ENCODE measurements around the gene ITIH3. TPM values are rescaled to one million over a fixed set of nuclear protein-coding genes. Genes with fewer than 3 reads are reported as not detected.

The ITIH3 gene
- total and polyA plus RNA-seq, 2 of the 8 experiments (the other 6 are each of a cell fraction or from before 2014, with no cell fraction given): not detected

DNA sequence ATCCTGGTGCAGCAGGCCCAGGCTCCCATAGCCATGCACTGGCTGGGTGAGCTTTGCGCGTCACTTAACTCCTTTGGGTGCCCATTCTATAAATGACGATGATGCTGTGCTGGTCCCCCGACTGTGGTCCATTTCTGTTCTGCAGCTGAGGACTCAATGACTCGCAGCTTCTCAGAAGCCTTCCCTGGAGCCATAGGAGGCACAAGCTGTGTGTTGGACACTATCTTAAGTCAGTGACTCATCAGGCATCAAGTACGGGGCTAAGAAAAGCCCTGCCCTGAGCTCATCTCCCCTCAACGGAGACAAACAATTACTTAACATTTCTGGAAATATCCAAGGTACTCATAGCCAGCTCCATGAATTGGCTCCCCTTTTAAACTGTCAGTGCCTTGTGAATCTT, 54.0 kb downstream of the ITIH3 start:
- H3K56ac ChIP-seq (replicated peaks; ENCODE audit: insufficient read length, low read depth, low read length): no peak overlapping the region
- no peak for FAIRE-seq
- TF ChIP-seq POLR2AphosphoS5 (IDR thresholded peaks at IDR 0.05; ENCODE audit: low read depth, low read length) (no peak), JUN (IDR thresholded peaks at IDR 0.05; ENCODE audit: low read depth, low read length) (no peak), BACH1 (IDR thresholded peaks at IDR 0.05; ENCODE audit: low read length) (no peak), BRCA1 (IDR thresholded peaks at IDR 0.05; ENCODE audit: low read depth, low read length) (no peak), SP2 (IDR thresholded peaks at IDR 0.05; ENCODE audit: low read length) (no peak), SP4 (IDR thresholded peaks at IDR 0.05; ENCODE audit: low read length) (no peak)

More for the DNA sequence above, 54.0 kb downstream of the ITIH3 start:
- H4K5ac ChIP-seq (ENCODE audit: insufficient read length, low read depth, low read length): no peak overlapping the region
- no peak overlapping the region for H2BK12ac ChIP-seq (ENCODE audit: low read depth, low read length)
- no peak overlapping the region for H3K4ac ChIP-seq (replicated peaks; ENCODE audit: insufficient read length, low read depth, low read length)
- H3K14ac ChIP-seq (ENCODE audit: insufficient read length): no peak overlapping the region
- H3K23me2 ChIP-seq (ENCODE audit: low read depth, low read length): no peaks in the 10 kb centered on the region
- H3K4me2 ChIP-seq (ENCODE audit: insufficient read depth in 1 of 2, low read depth in 2 of 2, low read length in 2 of 2): no peak overlapping the region
- POLR2A ChIA-PET (ENCODE audit: partially characterized antibody): interaction anchor here (1.1 to 1.2 kb wide), 2 partner anchors 49 to 139 kb away, joined by 3 to 5 read pairs; partner anchors contain the start of gene STIMATE
- H3K9me3 ChIP-seq (ENCODE audit: insufficient read depth in 2 of 2, low read depth in 1 of 2, low read length in 1 of 2): no peaks in the 10 kb centered on the region
- no peak overlapping the region for H3K23ac ChIP-seq (ENCODE audit: insufficient read length)
- peaks cover 0 to 2% of the 10 kb centered on the region in 2 experiments for H4K20me1 ChIP-seq (replicated peaks in 1 of 2; ENCODE audit: control insufficient read depth in 1 of 2, insufficient read depth in 2 of 2, low read length in 2 of 2)
- H2AFZ ChIP-seq (ENCODE audit: low read length): no peak overlapping the region
- CTCF ChIA-PET (ENCODE audit: partially characterized antibody): interaction anchor here (0.6 to 3.5 kb wide), 16 partner anchors 8 to 374 kb away, joined by 3 to 35 read pairs (median 4); no protein-coding TSS in a partner anchor
- no peak overlapping the region for H3K18ac ChIP-seq (ENCODE audit: extremely low read depth, low read length)
- H4K91ac ChIP-seq (replicated peaks; ENCODE audit: insufficient read length, low read length): no peak overlapping the region
- no peak overlapping the region for H2BK15ac ChIP-seq (ENCODE audit: low read length)
- no peak overlapping the region for H4K8ac ChIP-seq (ENCODE audit: extremely low read depth, insufficient read depth, low read length)
- H2BK20ac ChIP-seq (ENCODE audit: low read length): no peak overlapping the region
- no peak overlapping the region for H2BK120ac ChIP-seq (replicated peaks; ENCODE audit: low read depth, low read length)
- no peak for DNase-seq (ENCODE audit: low read depth in 1 of 2, low spot score in 2 of 2)
- no peaks in the 10 kb centered on the region for H3K79me1 ChIP-seq (ENCODE audit: low read depth, low read length)
- H2AK5ac ChIP-seq (ENCODE audit: low read depth, low read length): no peak overlapping the region
- H3K27me3 ChIP-seq (replicated peaks in 1 of 4; ENCODE audit: control insufficient read depth in 3 of 4, extremely low read depth in 1 of 4, insufficient read depth in 3 of 4, low read length in 3 of 4): no peaks in the 10 kb centered on the region
- H3K27ac ChIP-seq (ENCODE audit: low read depth, low read length): no peak overlapping the region
- H3K4me1 ChIP-seq (replicated peaks in 1 of 4; ENCODE audit: control insufficient read depth in 3 of 4, insufficient read depth in 4 of 4, low read length in 3 of 4): no peaks in the 10 kb centered on the region
- no peak overlapping the region for H3K9ac ChIP-seq (replicated peaks in 1 of 4; ENCODE audit: extremely low read depth in 1 of 4, low read depth in 3 of 4, low read length in 3 of 4)
- no peak overlapping the region for H3K4me3 ChIP-seq (ENCODE audit: extremely low read depth in 1 of 4, insufficient read depth in 2 of 4, low read depth in 3 of 4, low read length in 4 of 4)
- 77% methylated on average over 7 of the region's 7 CpGs; no CpG with 5 or more reads in 1 of the 2 experiments for WGBS, 2 experiments (ENCODE audit: extremely low coverage in 1 of 2, insufficient coverage in 1 of 2, insufficient read length in 1 of 2, insufficient replicate concordance in 2 of 2, low coverage in 1 of 2, low lambda C conversion rate in 2 of 2, missing lambda C conversion rate in 1 of 2)
- H3K79me2 ChIP-seq (ENCODE audit: control insufficient read depth in 1 of 2, insufficient read depth in 2 of 2, low read length in 2 of 2): no peaks in the 10 kb centered on the region
- H3K36me3 ChIP-seq (ENCODE audit: control insufficient read depth in 2 of 4, insufficient read depth in 4 of 4, low read length in 3 of 4): peaks cover 3 to 13% (median 7%) of the 10 kb centered on the region in 4 experiments; a peak in 7 of 8 replicates
- no peak overlapping the region for H2BK5ac ChIP-seq (ENCODE audit: low read depth, low read length)
